Measurements from ENCODE around the gene TPPP.
"Not testable (repeated sequence)": the region's sequence is repeated elsewhere in the genome, so short reads cannot be mapped to it uniquely, and the experiment has no call there.

TPPP gene

DNA sequence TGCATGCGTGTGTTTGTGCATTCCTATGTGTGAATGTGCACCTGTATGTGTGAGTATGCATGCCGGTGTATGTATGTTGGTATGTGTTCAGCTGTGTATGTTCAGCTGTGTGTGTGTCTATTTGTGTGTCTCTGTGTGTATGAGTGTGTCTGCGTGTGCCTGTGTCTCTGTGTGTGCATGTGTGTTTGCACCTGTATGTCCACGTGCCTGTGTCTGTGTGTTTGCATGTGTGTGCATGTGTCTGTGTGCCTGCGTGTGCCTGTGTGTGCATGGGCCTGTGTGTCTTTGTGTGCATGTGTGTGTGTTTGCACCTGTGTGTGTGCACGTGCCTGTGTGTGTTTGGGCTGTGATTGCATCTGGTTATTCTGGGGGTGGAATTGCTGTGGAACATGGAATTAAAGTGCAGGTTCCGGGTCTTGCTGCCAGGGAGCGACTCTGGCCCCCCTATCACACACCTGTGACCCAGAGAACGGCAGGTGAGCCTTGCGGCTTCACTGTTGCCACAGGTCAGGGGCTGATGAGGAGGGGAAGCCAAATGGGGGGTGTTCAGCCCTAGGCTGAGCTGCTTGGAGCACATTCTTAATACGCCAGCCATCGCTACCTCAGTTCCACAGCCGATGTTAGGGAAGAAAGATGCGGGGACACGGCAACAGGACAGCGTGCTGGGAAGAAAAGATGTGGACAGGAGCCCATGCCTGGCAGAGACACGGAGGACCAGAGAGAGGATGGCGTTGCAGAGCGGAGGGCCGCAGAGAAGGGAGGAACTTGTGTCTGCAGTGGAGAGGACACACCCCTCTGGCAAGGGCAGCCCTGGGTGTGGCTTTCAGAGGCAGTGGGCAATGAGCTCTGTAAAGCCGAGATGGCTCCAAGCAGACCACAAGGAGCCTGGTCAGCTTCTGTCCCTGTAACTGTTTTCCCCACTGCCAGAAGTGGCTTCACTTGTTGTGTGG, 3.9 kb upstream of the TPPP start:
- H3K9me3 ChIP-seq (ENCODE audit: insufficient read depth, low read length); H3K27me3 ChIP-seq (ENCODE audit: low read depth, low read length); H3K4me2 ChIP-seq (ENCODE audit: low read length): not testable (repeated sequence)

DNA sequence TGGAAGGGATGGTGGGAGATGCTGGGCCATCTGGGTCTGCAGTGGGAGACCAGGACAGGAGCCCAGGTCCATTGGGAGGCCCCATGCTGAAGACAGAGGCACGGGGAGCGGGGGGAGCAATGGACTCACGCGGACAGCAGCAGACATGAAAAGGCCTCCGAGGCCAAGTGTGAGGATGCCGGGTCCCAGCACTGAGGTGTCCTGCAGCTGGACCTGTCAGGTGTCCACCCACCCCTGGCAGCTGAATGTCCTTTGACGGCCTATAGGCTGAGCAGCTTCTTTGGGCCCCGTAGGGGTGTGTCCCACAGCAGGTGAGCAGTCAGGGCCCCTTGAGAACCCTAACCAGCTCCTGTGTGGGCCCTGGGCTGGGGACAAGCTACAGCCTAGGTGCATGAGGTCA, 3.0 kb upstream of the TPPP start:
- not testable (repeated sequence) for H3K4me1 ChIP-seq (ENCODE audit: low read length); H3K27ac ChIP-seq (ENCODE audit: low read length); H3K9ac ChIP-seq (ENCODE audit: low read length); H3K36me3 ChIP-seq (replicated peaks; ENCODE audit: low read depth, low read length); H3K9me3 ChIP-seq (ENCODE audit: insufficient read depth, low read length); H4K20me1 ChIP-seq (ENCODE audit: insufficient read depth, low read length); H2AFZ ChIP-seq (ENCODE audit: low read depth, low read length); H3K79me2 ChIP-seq (ENCODE audit: low read length); H3K4me3 ChIP-seq (ENCODE audit: low read length); H3K27me3 ChIP-seq (ENCODE audit: low read depth, low read length); H3K4me2 ChIP-seq (ENCODE audit: low read length)

More for the DNA sequence above, 3.9 kb upstream of the TPPP start:
- not testable (repeated sequence) for H3K4me1 ChIP-seq (ENCODE audit: low read length); H3K36me3 ChIP-seq (replicated peaks; ENCODE audit: low read depth, low read length); H3K9ac ChIP-seq (ENCODE audit: low read length); H3K4me3 ChIP-seq (ENCODE audit: low read length); H3K79me2 ChIP-seq (ENCODE audit: low read length); H3K27ac ChIP-seq (ENCODE audit: low read length); H2AFZ ChIP-seq (ENCODE audit: low read depth, low read length); H4K20me1 ChIP-seq (ENCODE audit: insufficient read depth, low read length)

DNA sequence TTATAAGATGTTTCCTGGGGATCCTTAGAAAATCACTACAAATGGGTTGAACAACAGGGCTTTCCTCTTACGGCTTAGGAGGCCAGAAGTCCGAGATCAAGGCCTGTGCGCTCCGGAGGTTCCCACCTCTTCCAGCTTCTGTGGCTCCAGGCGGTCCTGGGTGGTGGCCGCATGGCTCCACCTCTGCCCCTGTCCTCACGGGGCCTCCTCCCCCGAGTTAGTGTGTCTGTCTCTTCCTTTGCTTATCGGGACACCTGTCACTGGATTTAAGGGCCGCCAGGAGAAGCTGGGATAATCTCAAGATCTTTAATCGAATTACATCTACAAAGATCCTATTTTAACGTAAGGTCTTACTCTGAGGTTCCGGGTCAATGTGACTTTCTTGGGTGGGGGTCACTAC, 2.3 kb upstream of the TPPP start:
- not testable (repeated sequence) for H3K27ac ChIP-seq (ENCODE audit: low read length); H4K20me1 ChIP-seq (ENCODE audit: insufficient read depth, low read length); H3K9me3 ChIP-seq (ENCODE audit: insufficient read depth, low read length); H2AFZ ChIP-seq (ENCODE audit: low read depth, low read length); H3K4me2 ChIP-seq (ENCODE audit: low read length); H3K79me2 ChIP-seq (ENCODE audit: low read length); H3K27me3 ChIP-seq (ENCODE audit: low read depth, low read length); H3K4me3 ChIP-seq (ENCODE audit: low read length); H3K4me1 ChIP-seq (ENCODE audit: low read length); H3K9ac ChIP-seq (ENCODE audit: low read length); H3K36me3 ChIP-seq (replicated peaks; ENCODE audit: low read depth, low read length)

DNA sequence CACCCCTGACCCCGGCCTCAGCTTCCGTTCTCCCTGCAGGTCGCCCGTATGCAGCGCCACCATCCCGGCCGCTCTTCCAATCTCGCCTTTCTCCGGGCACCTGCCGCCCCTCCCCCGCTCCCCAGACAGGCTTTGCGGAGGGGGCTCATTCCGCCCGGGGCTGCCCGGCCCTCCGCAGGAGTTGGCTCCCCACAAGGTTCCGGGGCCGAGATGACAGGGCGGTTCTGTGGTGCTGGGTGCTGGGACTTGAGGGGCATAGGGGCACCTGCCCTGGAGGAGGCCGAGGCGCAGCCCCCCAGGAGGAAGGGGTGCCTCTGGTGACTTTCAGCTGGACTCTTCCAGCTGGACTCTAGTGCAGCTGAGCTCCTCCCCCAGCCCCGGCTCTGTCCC, 885 bp upstream of the TPPP start:
- H3K4me3 ChIP-seq (ENCODE audit: low read length): peak overlapping the region; percentile 77
- not testable (repeated sequence) for H3K4me1 ChIP-seq (ENCODE audit: low read length); H3K9me3 ChIP-seq (ENCODE audit: insufficient read depth, low read length); H3K36me3 ChIP-seq (replicated peaks; ENCODE audit: low read depth, low read length); H3K9ac ChIP-seq (ENCODE audit: low read length); H3K27ac ChIP-seq (ENCODE audit: low read length); H2AFZ ChIP-seq (ENCODE audit: low read depth, low read length); H4K20me1 ChIP-seq (ENCODE audit: insufficient read depth, low read length); H3K27me3 ChIP-seq (ENCODE audit: low read depth, low read length); H3K79me2 ChIP-seq (ENCODE audit: low read length)
- peak overlapping the region; percentile 60 for H3K4me2 ChIP-seq (ENCODE audit: low read length)

DNA sequence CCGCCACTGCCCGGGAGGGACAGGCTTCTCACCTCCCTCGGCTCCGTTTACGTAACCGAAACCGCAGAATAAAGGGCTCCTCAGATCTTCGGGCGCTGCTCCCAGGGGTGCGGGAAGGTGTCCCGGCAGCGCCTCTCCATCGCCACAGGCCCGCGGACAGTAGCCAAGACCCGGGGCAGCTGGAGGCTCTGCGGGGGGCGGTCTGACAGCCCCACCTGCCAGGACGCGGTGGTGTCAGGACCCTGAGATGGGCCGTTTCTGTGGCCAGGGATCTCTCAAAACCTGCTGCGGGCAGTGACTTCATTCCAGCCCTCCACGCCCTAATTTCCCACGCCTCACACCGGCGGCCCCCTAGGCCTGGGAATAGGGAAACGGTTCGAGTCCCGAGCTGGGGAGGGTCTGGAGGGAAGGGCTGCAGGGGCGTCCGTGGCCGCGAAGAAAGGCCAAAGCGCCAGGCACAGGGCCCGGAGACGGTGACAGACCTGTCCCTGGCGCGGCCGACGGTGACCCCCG, 567 bp downstream of the TPPP start:
- not testable (repeated sequence) for H3K27ac ChIP-seq (ENCODE audit: low read length); H3K4me1 ChIP-seq (ENCODE audit: low read length); H3K36me3 ChIP-seq (replicated peaks; ENCODE audit: low read depth, low read length)

DNA sequence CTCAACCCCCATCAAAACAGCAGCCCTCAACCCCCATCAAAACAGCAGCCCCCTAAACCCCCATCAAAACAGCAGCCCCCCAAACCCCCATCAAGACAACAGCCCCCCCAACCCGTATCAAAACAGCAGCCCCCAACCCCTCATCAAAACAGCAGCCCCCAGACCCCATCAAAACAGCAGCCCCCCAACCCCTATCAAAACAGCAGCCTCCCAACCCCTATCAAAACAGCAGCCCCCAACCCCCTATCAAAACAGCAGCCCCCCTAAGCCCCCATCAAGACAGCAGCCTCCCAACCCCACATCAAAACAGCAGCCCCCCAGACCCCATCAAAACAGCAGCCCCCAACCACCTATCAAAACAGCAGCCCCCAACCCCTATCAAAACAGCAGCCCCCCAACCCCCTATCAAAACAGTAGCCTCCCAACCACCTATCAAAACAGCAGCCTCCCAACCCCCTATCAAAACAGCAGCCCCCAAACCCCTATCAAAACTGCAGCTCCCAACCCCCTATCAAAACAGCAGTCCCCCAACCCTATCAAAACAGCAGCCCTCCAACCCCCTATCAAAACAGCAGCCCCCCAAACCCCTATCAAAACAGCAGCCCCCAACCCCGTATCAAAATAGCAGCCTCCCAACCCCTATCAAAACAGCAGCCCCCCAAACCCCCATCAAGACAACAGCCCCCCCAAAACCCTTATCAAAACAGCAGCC, 1.2 kb downstream of the TPPP start:
- Histone ChIP-seq H3K4me1 (ENCODE audit: low read length) (no peaks in the 10 kb centered on the region), H3K4me2 (ENCODE audit: low read length) (peak overlapping the region; percentile 73), H3K27me3 (ENCODE audit: low read depth, low read length) (no peaks in the 10 kb centered on the region), H4K20me1 (ENCODE audit: insufficient read depth, low read length) (no peaks in the 10 kb centered on the region), H3K79me2 (ENCODE audit: low read length) (no peaks in the 10 kb centered on the region), H3K9ac (ENCODE audit: low read length) (no peak overlapping the region), H3K4me3 (ENCODE audit: low read length) (peak overlapping the region; percentile 75), H3K9me3 (ENCODE audit: insufficient read depth, low read length) (no peaks in the 10 kb centered on the region), H3K36me3 (replicated peaks; ENCODE audit: low read depth, low read length) (no peaks in the 10 kb centered on the region), H2AFZ (ENCODE audit: low read depth, low read length) (no peak overlapping the region), H3K27ac (ENCODE audit: low read length) (no peak overlapping the region)
- TF ChIP-seq, protein P1, sequence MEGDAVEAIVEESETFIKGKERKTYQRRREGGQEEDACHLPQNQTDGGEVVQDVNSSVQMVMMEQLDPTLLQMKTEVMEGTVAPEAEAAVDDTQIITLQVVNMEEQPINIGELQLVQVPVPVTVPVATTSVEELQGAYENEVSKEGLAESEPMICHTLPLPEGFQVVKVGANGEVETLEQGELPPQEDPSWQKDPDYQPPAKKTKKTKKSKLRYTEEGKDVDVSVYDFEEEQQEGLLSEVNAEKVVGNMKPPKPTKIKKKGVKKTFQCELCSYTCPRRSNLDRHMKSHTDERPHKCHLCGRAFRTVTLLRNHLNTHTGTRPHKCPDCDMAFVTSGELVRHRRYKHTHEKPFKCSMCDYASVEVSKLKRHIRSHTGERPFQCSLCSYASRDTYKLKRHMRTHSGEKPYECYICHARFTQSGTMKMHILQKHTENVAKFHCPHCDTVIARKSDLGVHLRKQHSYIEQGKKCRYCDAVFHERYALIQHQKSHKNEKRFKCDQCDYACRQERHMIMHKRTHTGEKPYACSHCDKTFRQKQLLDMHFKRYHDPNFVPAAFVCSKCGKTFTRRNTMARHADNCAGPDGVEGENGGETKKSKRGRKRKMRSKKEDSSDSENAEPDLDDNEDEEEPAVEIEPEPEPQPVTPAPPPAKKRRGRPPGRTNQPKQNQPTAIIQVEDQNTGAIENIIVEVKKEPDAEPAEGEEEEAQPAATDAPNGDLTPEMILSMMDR (IDR thresholded peaks at IDR 0.05; ENCODE audit: low read depth, low read length): no peak
- TF ChIP-seq EZH2phosphoT487 (IDR thresholded peaks at IDR 0.05; ENCODE audit: low read depth): no peak

More for the DNA sequence above, 567 bp downstream of the TPPP start:
- Histone ChIP-seq H3K4me2 (ENCODE audit: low read length) (peak overlapping the region; percentile 73), H3K9ac (ENCODE audit: low read length) (peak overlapping the region; percentile 6; the same call in 1 of the 2 replicates), H3K4me3 (ENCODE audit: low read length) (peak overlapping the region; percentile 75)
- not testable (repeated sequence) for H3K9me3 ChIP-seq (ENCODE audit: insufficient read depth, low read length); H4K20me1 ChIP-seq (ENCODE audit: insufficient read depth, low read length); H3K79me2 ChIP-seq (ENCODE audit: low read length); H2AFZ ChIP-seq (ENCODE audit: low read depth, low read length); H3K27me3 ChIP-seq (ENCODE audit: low read depth, low read length)

DNA sequence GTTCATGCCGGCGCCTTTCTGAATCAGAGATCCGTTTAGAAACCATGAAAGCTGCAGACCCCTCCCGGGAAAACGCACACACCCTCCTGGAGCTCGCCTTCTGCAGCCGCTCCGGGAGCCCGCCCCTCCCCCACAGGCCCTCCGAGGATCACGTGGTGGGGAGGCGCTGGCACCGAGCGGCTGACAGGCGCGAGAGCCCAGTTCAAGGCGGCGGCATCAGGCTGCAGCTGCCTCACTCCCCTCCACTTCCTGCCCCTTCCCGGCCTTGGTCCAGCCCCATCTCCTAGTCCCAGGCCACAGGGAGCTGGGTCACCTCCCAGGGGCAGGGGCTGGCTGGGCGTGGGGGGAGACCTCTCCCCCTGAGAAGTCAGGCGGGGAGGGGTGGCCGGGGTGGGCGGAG, 2.1 kb downstream of the TPPP start:
- H3K4me1 ChIP-seq (ENCODE audit: low read length); H3K9ac ChIP-seq (ENCODE audit: low read length); H3K9me3 ChIP-seq (ENCODE audit: insufficient read depth, low read length); H3K4me3 ChIP-seq (ENCODE audit: low read length); H3K36me3 ChIP-seq (replicated peaks; ENCODE audit: low read depth, low read length); H2AFZ ChIP-seq (ENCODE audit: low read depth, low read length); H4K20me1 ChIP-seq (ENCODE audit: insufficient read depth, low read length); H3K79me2 ChIP-seq (ENCODE audit: low read length); H3K27me3 ChIP-seq (ENCODE audit: low read depth, low read length); H3K27ac ChIP-seq (ENCODE audit: low read length): not testable (repeated sequence)
- H3K4me2 ChIP-seq (ENCODE audit: low read length): peak overlapping the region; percentile 22; the same call in 1 of the 2 replicates

DNA sequence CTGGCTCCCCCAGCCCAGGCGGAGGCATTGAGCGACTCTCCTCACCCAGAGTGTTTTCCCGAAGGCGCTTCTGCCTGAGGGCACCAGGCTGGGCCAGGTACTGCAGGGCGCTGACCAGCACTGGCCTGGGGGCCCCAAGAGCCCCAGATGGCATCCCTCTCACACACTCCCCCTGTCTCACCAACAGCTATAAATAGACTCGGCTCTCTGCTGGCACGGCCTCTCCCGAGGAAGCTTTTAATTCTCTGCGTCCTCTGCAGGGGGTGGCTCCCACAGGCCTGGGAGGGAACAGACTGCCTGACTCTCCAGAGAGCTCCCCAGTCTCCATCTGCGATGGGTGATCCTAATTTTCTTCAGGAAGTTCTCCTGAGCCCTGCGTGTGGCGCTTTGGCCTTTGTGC, 2.9 kb downstream of the TPPP start:
- H3K4me2 ChIP-seq (ENCODE audit: low read length); H3K9me3 ChIP-seq (ENCODE audit: insufficient read depth, low read length); H2AFZ ChIP-seq (ENCODE audit: low read depth, low read length); H3K4me3 ChIP-seq (ENCODE audit: low read length); H3K27me3 ChIP-seq (ENCODE audit: low read depth, low read length); H4K20me1 ChIP-seq (ENCODE audit: insufficient read depth, low read length); H3K9ac ChIP-seq (ENCODE audit: low read length); H3K27ac ChIP-seq (ENCODE audit: low read length); H3K79me2 ChIP-seq (ENCODE audit: low read length); H3K36me3 ChIP-seq (replicated peaks; ENCODE audit: low read depth, low read length); H3K4me1 ChIP-seq (ENCODE audit: low read length): not testable (repeated sequence)

Data from OCI-LY3 (cell line).